GM10248 (cell line): Measurements from ENCODE around the gene TNNT2.

Experiments
- CTCF ChIA-PET: fragments of 300-600 bp; sonication (Branson Sonifier 250); formaldehyde crosslinking; extraction: SDS; loops from one replicate; lab custom pipeline; 2021; ENCODE audit warnings: antibody characterized with exemption; lab: Yijun Ruan, JAX
- POLR2A ChIA-PET: fragments of 350-650 bp; sonication (Branson Sonifier 250); formaldehyde crosslinking; extraction: SDS; loops from one replicate; lab custom pipeline; 2020; ENCODE audit warnings: antibody characterized with exemption; lab: Yijun Ruan, JAX
- DNase-seq: peaks from one replicate; pipeline ENCODE4 v3.0.0; 2012; ENCODE audit errors: extremely low spot score
- CTCF ChIP-seq: IDR thresholded peaks from 2 replicates; pipeline ENCODE4 v1.5.1; 2012; ENCODE audit warnings: mild to moderate bottlenecking, low read depth; ENCODE audit errors: extremely low read depth, missing control alignments, control extremely low read depth

The TNNT2 gene

GRCh38 chr1:201404722-201405483 is 27.4 kb upstream of the TNNT2 start:
- TF ChIP-seq CTCF: no peak
- no peak for DNase-seq
- ChIA-PET CTCF (interaction anchor here (0.9 to 8.7 kb wide), 10 partner anchors 12 to 108 kb away, joined by 3 to 95 read pairs (median 4); partner anchors contain the start of gene TNNI1), POLR2A (no interaction called here)

- CTCF ChIA-PET: interaction anchor here (0.8 to 8.7 kb wide), 5 partner anchors 12 to 109 kb away, joined by 3 to 95 read pairs (median 23); no protein-coding TSS in a partner anchor
- DNase-seq: no peak
- POLR2A ChIA-PET: interaction anchor here (0.6 kb wide), 1 partner anchor 14 kb away, joined by 4 read pairs; no protein-coding TSS in a partner anchor
- TF ChIP-seq CTCF: no peak
Observed at GRCh38 chr1:201404055-201404454, 26.6 kb upstream of the TNNT2 start.

DNA sequence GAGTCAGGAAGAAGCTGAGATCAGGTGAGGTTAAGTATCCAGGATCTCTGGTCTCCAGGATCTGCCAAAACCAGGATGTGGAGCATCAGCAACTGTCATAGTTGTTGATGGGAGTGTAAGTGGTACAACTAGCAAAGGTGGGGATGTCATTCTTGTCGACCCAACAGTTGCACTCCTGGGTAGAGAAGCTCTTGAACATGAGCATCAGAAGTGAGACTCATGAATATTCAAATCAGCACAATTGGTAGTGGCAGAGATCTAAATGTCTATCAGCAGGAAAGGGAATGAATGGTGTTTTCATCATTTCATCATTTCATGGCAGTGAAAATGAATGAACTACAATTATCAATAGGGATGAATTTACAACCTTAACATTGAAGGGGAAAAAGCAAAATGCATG is 25.9 kb upstream of the TNNT2 start:
- ChIA-PET CTCF (interaction anchor here (0.9 to 8.7 kb wide), 4 partner anchors 11 to 109 kb away, joined by 3 to 95 read pairs (median 34); no protein-coding TSS in a partner anchor), POLR2A (interaction anchor here (0.6 kb wide), 1 partner anchor 14 kb away, joined by 4 read pairs; no protein-coding TSS in a partner anchor)
- no peak for DNase-seq
- TF ChIP-seq CTCF: no peak

- no peak for DNase-seq
- TF ChIP-seq CTCF: no peak
- POLR2A ChIA-PET: no interaction called here
- CTCF ChIA-PET: interaction anchor here (1.2 to 6.7 kb wide), 4 partner anchors 10 to 46 kb away, joined by 3 to 45 read pairs (median 5); no protein-coding TSS in a partner anchor
Observed at GRCh38 chr1:201401700-201402099, 24.2 kb upstream of the TNNT2 start.

GRCh38 chr1:201400852-201401230 is 23.4 kb upstream of the TNNT2 start:
- POLR2A ChIA-PET: no interaction called here
- CTCF ChIA-PET: interaction anchor here (1.2 to 2.2 kb wide), 4 partner anchors 8 to 146 kb away, joined by 3 to 7 read pairs (median 5); no protein-coding TSS in a partner anchor
- DNase-seq: no peak

More at GRCh38 chr1:201400852-201401230, 23.4 kb upstream of the TNNT2 start:
- no peak for TF ChIP-seq CTCF
